Stomach (tissue), 9 donors: ENCODE data around the gene DNAJC10. TPM values are rescaled to one million over a fixed set of nuclear protein-coding genes. Genes with fewer than 3 reads are reported as not detected.
"Not testable (repeated sequence)": the region's sequence is repeated elsewhere in the genome, so short reads cannot be mapped to it uniquely, and the experiment has no call there.

ENCODE experiments used
- DNase-seq, 2 donors: peaks; one replicate each; pipeline versions ENCODE4 v3.0.0 to v3.0.0-alpha.2; 2013 to 2019
- H3K27ac ChIP-seq, 5 donors: fragments of 200-600 bp in 4 of 5; sonication (generic) in 4 of 5; one replicate each; pipeline ENCODE4 v1.5.1; 2013 to 2019; ENCODE audit warnings: mild to moderate bottlenecking in 1 of 5, moderate library complexity in 1 of 5
- H3K27me3 ChIP-seq, 3 donors: fragments of 200-600 bp; sonication (generic); one replicate each; pipeline ENCODE4 v1.5.1; 2017 to 2019; ENCODE audit warnings: mixed run types in 1 of 3
- H3K36me3 ChIP-seq, 4 donors: fragments of 200-600 bp; sonication (generic); 1 replicate in 3 of 4; 2 replicates in 1 of 4; pipeline ENCODE4 v1.5.1; 2016 to 2019
- H3K4me1 ChIP-seq, 4 donors: fragments of 200-600 bp; sonication (generic); one replicate each; pipeline ENCODE4 v1.5.1; 2016 to 2019
- H3K4me3 ChIP-seq, 4 donors: fragments of 200-600 bp; sonication (generic) in 3 of 4; one replicate each; pipeline ENCODE4 v1.5.1; 2016 to 2019; ENCODE audit warnings: mild to moderate bottlenecking in 1 of 4
- H3K9me3 ChIP-seq, 4 donors: fragments of 200-600 bp; sonication (generic); one replicate each; pipeline ENCODE4 v1.5.1; 2016 to 2019
- CTCF ChIP-seq, 7 experiments: fragments of 450-650 bp in 4 of 7; fragments of 200-600 bp in 3 of 7; sonication (generic) in 3 of 7; IDR thresholded peaks; one replicate each; pipeline ENCODE4 v1.5.1; 2016 to 2019; ENCODE audit warnings: antibody characterized with exemption in 7 of 7, control low read depth in 2 of 7, mild to moderate bottlenecking in 1 of 7
- EP300 ChIP-seq: sonication (generic); formaldehyde crosslinking; IDR thresholded peaks from one replicate; pipeline ENCODE4 v1.6.1; 2017; ENCODE audit warnings: antibody characterized with exemption
- POLR2A ChIP-seq, 4 donors: fragments of 450-650 bp; IDR thresholded peaks; one replicate each; pipeline ENCODE4 v1.6.1; 2016; ENCODE audit warnings: antibody characterized with exemption in 4 of 4, control low read depth in 2 of 4, mild to moderate bottlenecking in 1 of 4, moderate library complexity in 1 of 4
- POLR2AphosphoS5 ChIP-seq, 3 donors: sonication (generic); formaldehyde crosslinking; IDR thresholded peaks; one replicate each; pipeline ENCODE4 v1.6.1; 2016; ENCODE audit warnings: antibody characterized with exemption in 3 of 3
- WGBS, 5 donors: extraction: QIAGEN DNeasy Blood & Tissue Kit in 3 of 5; methylation state at CpG; one replicate each; pipeline versions ENCODE4 v1.1.5 to v1.1.7; 2013 to 2018; 5-methylcytosine and 5-hydroxymethylcytosine counted together
- intact Hi-C: fragments of 100-400 bp; cut with DNase I; formaldehyde crosslinking; loops from one replicate; pipeline ENCODE4 v1.15.1; 2023; ENCODE audit warnings: low total_unique reads
- polyA plus RNA-seq, 3 donors: library from polyadenylated mRNA; stranded (reverse); fragments of 200-250 nt; gene quantifications; one replicate each; pipeline ENCODE4 v1.2.3, GENCODE V29; 2013
- total RNA-seq, 5 donors: library from RNA; depleted of rRNA; stranded (reverse); fragments of >200 nt; gene quantifications; one replicate each; pipeline versions ENCODE4 v1.1.0 to v1.2.3, GENCODE V29; 2014 to 2016
- donor health status: healthy with polysubstance abuse.
- donor health status: Bipolar disorder and iron deficiency.
- donor health status: healthy.

Gene DNAJC10
- total and polyA plus RNA-seq, 8 donors = 7.6 to 182 (median 20.3) TPM

GRCh38 chr2:182685559-182685958 lies 30.5 kb upstream of the DNAJC10 start:
- WGBS, 5 donors = 81 to 89% (median 86%) methylated on average over 2 of the region's 2 CpGs
- DNase-seq = no peak
- intact Hi-C loops = no loop called here
- no peaks in the 10 kb centered on the region for H3K36me3 ChIP-seq
- TF ChIP-seq POLR2A (IDR thresholded peaks at IDR 0.05) (no peak), CTCF (IDR thresholded peaks at IDR 0.05) (no peak), POLR2AphosphoS5 (IDR thresholded peaks at IDR 0.05) (no peak), EP300 (no peak)
- H3K27me3 ChIP-seq = no peaks in the 10 kb centered on the region
- no peak overlapping the region for H3K27ac ChIP-seq
- no peak overlapping the region for H3K4me3 ChIP-seq
- H3K9me3 ChIP-seq = peaks cover 0 to 5% (median 0%) of the 10 kb centered on the region in 4 donors
- H3K4me1 ChIP-seq = no peaks in the 10 kb centered on the region

- WGBS, 5 donors = 90 to 96% (median 92%) methylated on average over 10 of the region's 10 CpGs
- H3K9me3 ChIP-seq, H3K27me3 ChIP-seq, H3K4me1 ChIP-seq, H3K4me3 ChIP-seq, H3K36me3 ChIP-seq, DNase-seq, H3K27ac ChIP-seq, intact Hi-C loops: not testable (repeated sequence)
Measured at GRCh38 chr2:182686763-182687162, 29.3 kb upstream of the DNAJC10 start.

- Histone ChIP-seq H3K9me3 (peaks cover 0 to 4% (median 0%) of the 10 kb centered on the region in 4 donors), H3K36me3 (no peaks in the 10 kb centered on the region), H3K27ac (no peak overlapping the region), H3K27me3 (no peaks in the 10 kb centered on the region), H3K4me1 (no peaks in the 10 kb centered on the region), H3K4me3 (no peak overlapping the region)
- no peak for TF ChIP-seq POLR2AphosphoS5 (IDR thresholded peaks at IDR 0.05)
- TF ChIP-seq EP300 = no peak
- no peak for TF ChIP-seq CTCF (IDR thresholded peaks at IDR 0.05)
- TF ChIP-seq POLR2A (IDR thresholded peaks at IDR 0.05) = no peak
- intact Hi-C loops = no loop called here
- DNase-seq = no peak
- WGBS, 5 donors = 96 to 98% (median 97%) methylated on average over 4 of the region's 4 CpGs
Measured at GRCh38 chr2:182694189-182694588, 21.9 kb upstream of the DNAJC10 start.

- TF ChIP-seq EP300 (no peak), CTCF (IDR thresholded peaks at IDR 0.05) (no peak), POLR2A (IDR thresholded peaks at IDR 0.05) (no peak), POLR2AphosphoS5 (IDR thresholded peaks at IDR 0.05) (no peak)
- intact Hi-C loops = no loop called here
- no peak overlapping the region for H3K4me3 ChIP-seq
- H3K27ac ChIP-seq = no peak overlapping the region
- H3K9me3 ChIP-seq = peaks cover 0 to 4% (median 0%) of the 10 kb centered on the region in 4 donors
- 87 to 97% (median 95%) methylated on average over 2 of the region's 2 CpGs for WGBS, 5 donors
- no peaks in the 10 kb centered on the region for H3K36me3 ChIP-seq
- H3K4me1 ChIP-seq = no peaks in the 10 kb centered on the region
- no peak for DNase-seq
- H3K27me3 ChIP-seq = no peaks in the 10 kb centered on the region
Measured at GRCh38 chr2:182695776-182696175, 20.3 kb upstream of the DNAJC10 start.

- Histone ChIP-seq H3K9me3 (no peaks in the 10 kb centered on the region), H3K4me3 (no peak overlapping the region), H3K27ac (no peak overlapping the region), H3K27me3 (no peaks in the 10 kb centered on the region), H3K36me3 (no peaks in the 10 kb centered on the region), H3K4me1 (no peaks in the 10 kb centered on the region)
- TF ChIP-seq CTCF (IDR thresholded peaks at IDR 0.05) (no peak), POLR2AphosphoS5 (IDR thresholded peaks at IDR 0.05) (no peak), EP300 (no peak), POLR2A (IDR thresholded peaks at IDR 0.05) (no peak)
- WGBS, 5 donors = 52 to 62% (median 54%) methylated on average over 3 of the region's 3 CpGs
- DNase-seq = no peak
- intact Hi-C loops = no loop called here
Measured at GRCh38 chr2:182698671-182699070, 17.4 kb upstream of the DNAJC10 start.
